ENCODE measurements around the gene AFAP1L2. TPM values are rescaled to one million over a fixed set of nuclear protein-coding genes. Genes with fewer than 3 reads are reported as not detected.

AFAP1L2 gene
- total and polyA plus RNA-seq, 4 experiments from 2014 or later = 0.50 to 4.3 (median 2.3) TPM

DNA sequence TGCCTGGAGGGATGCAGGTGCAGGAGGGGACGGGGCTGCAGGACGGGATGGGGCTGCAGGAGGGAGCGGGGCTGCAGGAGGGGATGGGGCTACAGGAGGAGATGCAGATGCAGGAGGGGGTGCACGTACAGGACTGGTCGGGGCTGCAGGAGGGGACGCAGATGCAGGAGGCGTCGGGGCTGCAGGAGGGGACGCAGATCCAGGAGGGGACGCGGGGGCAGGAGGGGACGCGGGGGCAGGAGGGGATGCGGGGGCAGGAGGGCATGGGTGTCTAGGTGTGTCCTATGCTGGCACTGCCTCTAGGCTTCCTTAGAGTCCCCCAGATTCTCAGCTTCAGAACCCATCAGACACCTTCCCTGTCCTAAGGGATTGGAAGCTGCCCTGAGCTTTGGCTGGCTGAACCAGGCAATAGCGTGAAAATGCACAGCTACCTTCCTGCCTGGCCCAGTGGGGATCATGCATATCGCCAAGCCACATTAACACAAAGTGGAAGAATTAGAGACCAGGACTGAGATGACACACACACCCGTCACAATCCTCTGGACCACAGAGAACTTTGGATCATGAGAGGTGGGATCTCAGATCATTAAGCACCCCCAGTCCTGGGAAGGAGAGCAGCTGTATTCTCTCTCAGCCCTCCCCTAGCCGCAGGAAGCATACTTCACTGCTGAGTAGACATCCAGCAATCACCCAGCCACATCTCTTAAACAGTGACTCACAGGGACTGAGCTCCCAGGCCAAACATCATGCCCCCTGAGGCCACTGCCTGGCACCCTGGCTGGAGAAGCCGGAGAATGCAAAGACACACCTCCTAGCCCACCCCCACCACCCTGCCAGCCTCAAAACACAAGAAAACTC is 98.0 kb downstream of the AFAP1L2 start:
- intact Hi-C loops (cut with micrococcal nuclease) = no loop called here
- no peak for DNase-seq
- ChIA-PET CTCF (ENCODE audit: partially characterized antibody) (interaction anchor here (0.8 kb wide), 1 partner anchor 19 kb away, joined by 3 read pairs; no protein-coding TSS in a partner anchor), POLR2A (ENCODE audit: partially characterized antibody) (no interaction called here)
- Histone ChIP-seq H3K27me3 (ENCODE audit: insufficient read depth, low read length) (no peaks in the 10 kb centered on the region), H3K4me3 (ENCODE audit: low read length in 2 of 2) (no peak overlapping the region), H3K4me1 (ENCODE audit: insufficient read depth, low read length) (peaks cover 7% of the 10 kb centered on the region), H3K27ac (ENCODE audit: low read depth, low read length) (no peak overlapping the region), H3K36me3 (ENCODE audit: insufficient read depth, low read length) (no peaks in the 10 kb centered on the region), H3K9me3 (ENCODE audit: control insufficient read depth in 1 of 2, low read length in 2 of 2) (no peaks in the 10 kb centered on the region)
- Mint-ChIP-seq H3K27ac (no peak overlapping the region), H3K27me3 (no peaks in the 10 kb centered on the region), H3K36me3 (peaks cover 0 to 3% of the 10 kb centered on the region in 2 donors), H3K9me3 (no peaks in the 10 kb centered on the region), H3K4me1 (peaks cover 5 to 13% (median 8%) of the 10 kb centered on the region in 4 donors), H3K4me3 (peak overlapping the region in 4 of 8 donors; percentile 6 to 36 (median 24))

DNA sequence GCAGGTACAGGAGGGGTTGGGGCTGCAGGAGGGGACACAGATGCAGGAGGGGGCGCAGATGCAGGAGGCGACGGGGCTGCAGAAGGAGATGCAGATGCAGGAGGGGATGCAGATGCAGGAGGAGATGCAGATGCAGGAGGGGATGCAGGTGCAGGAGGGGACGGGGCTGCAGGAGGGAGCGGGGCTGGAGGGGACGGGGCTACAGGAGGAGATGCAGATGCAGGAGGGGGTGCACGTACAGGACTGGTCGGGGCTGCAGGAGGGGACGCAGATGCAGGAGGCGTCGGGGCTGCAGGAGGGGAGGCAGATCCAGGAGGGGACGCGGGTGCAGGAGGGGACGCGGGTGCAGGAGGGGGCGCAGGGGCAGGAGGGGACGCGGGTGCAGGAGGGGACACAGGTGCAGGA is 98.8 kb downstream of the AFAP1L2 start:
- Histone ChIP-seq H3K4me1 (ENCODE audit: insufficient read depth, low read length) (peaks cover 7% of the 10 kb centered on the region), H3K27me3 (ENCODE audit: insufficient read depth, low read length) (no peaks in the 10 kb centered on the region), H3K27ac (ENCODE audit: low read depth, low read length) (no peak overlapping the region), H3K4me3 (ENCODE audit: low read length in 2 of 2) (no peak overlapping the region), H3K9me3 (ENCODE audit: control insufficient read depth in 1 of 2, low read length in 2 of 2) (no peaks in the 10 kb centered on the region), H3K36me3 (ENCODE audit: insufficient read depth, low read length) (no peaks in the 10 kb centered on the region)
- H3K36me3 Mint-ChIP-seq = peaks cover 3 to 5% of the 10 kb centered on the region in 2 donors
- H3K27me3 Mint-ChIP-seq = no peaks in the 10 kb centered on the region
- CTCF ChIA-PET (ENCODE audit: partially characterized antibody) = interaction anchor here (4.2 kb wide), 1 partner anchor 479 kb away, joined by 86 read pairs; no protein-coding TSS in a partner anchor
- no peak overlapping the region for H3K27ac Mint-ChIP-seq
- POLR2A ChIA-PET (ENCODE audit: partially characterized antibody) = no interaction called here
- H3K4me1 Mint-ChIP-seq = peaks cover 5 to 13% (median 8%) of the 10 kb centered on the region in 4 donors
- H3K9me3 Mint-ChIP-seq = no peaks in the 10 kb centered on the region
- intact Hi-C loops (cut with micrococcal nuclease) = loop anchor here (2.0 kb wide), 1 partner anchor 389 kb away; no protein-coding TSS in a partner anchor
- peak overlapping the region in 7 of 8 donors; percentile 29 to 95 (median 86) for H3K4me3 Mint-ChIP-seq
- no peak for DNase-seq

DNA sequence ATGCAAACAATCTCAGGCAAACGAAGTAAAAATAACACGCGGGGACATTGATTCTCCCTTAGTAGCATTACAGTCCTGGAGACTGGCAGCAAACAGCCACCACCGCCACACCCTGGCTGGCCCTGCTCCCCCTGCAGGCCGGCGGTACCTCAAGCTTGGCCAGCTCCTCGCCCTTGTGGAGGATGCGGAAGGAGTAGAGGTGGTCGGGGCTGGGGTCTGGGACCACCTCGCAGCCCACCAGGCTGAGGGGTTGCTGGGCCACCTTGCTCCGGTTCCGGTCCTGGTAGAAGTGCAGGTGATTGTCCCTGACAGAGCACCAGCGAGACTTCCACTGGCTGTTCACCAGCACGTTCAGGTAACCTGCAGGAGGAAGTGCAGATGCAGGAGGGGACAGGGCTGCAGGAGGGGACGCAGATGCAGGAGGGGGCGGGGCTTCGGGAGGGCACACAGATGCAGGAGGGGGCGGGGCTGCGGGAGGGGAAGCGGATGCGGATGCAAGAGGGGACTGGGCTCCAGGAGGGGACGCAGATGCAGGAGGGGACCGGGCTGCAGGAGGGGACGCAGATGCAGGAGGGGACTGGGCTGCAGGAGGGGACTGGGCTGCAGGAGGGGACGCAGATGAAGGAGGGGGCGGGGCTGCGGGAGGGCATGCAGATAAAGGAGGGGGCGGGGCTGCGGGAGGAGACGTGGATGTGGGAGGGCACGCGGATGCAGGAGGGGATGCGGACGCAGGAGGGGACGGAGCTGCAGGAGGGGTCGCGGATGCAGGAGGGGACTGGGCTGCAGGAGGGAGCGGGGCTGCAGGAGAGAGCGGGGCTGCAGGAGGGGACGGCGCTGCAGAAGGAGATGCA is 99.5 kb downstream of the AFAP1L2 start:
- H3K4me3 Mint-ChIP-seq = peak overlapping the region; percentile 85 to 95 (median 89)
- no peaks in the 10 kb centered on the region for H3K9me3 ChIP-seq (ENCODE audit: control insufficient read depth in 1 of 2, low read length in 2 of 2)
- ChIA-PET CTCF (ENCODE audit: partially characterized antibody) (interaction anchor here (0.8 to 4.2 kb wide), 55 partner anchors 8 to 825 kb away, joined by 3 to 86 read pairs (median 4); partner anchors contain the start of genes CCDC186, FHIP2A and TRUB1), POLR2A (ENCODE audit: partially characterized antibody) (interaction anchor here (0.8 to 1.4 kb wide), 4 partner anchors 8 to 624 kb away, joined by 3 to 10 read pairs (median 3); partner anchors contain the start of gene FHIP2A)
- H3K4me1 ChIP-seq (ENCODE audit: insufficient read depth, low read length) = peaks cover 7% of the 10 kb centered on the region
- H3K27ac Mint-ChIP-seq = peak overlapping the region in 6 of 7 donors; percentile 24 to 87 (median 58)
- H3K27me3 Mint-ChIP-seq = no peaks in the 10 kb centered on the region
- DNase-seq = peak; percentile 40 to 68 (median 53)
- no peaks in the 10 kb centered on the region for H3K36me3 ChIP-seq (ENCODE audit: insufficient read depth, low read length)
- no peaks in the 10 kb centered on the region for H3K9me3 Mint-ChIP-seq
- H3K36me3 Mint-ChIP-seq = peaks cover 5 to 9% of the 10 kb centered on the region in 2 donors
- H3K4me3 ChIP-seq (ENCODE audit: low read length in 2 of 2) = peak overlapping the region; percentile 53 to 83
- H3K27ac ChIP-seq (ENCODE audit: low read depth, low read length) = peak overlapping the region; percentile 28
- H3K27me3 ChIP-seq (ENCODE audit: insufficient read depth, low read length) = no peaks in the 10 kb centered on the region
- peaks cover 5 to 13% (median 8%) of the 10 kb centered on the region in 4 donors for H3K4me1 Mint-ChIP-seq
- intact Hi-C loops (cut with micrococcal nuclease) = loop anchor here (1.0 to 5.0 kb wide), 8 partner anchors 130 to 599 kb away; partner anchors contain the start of gene CCDC186

DNA sequence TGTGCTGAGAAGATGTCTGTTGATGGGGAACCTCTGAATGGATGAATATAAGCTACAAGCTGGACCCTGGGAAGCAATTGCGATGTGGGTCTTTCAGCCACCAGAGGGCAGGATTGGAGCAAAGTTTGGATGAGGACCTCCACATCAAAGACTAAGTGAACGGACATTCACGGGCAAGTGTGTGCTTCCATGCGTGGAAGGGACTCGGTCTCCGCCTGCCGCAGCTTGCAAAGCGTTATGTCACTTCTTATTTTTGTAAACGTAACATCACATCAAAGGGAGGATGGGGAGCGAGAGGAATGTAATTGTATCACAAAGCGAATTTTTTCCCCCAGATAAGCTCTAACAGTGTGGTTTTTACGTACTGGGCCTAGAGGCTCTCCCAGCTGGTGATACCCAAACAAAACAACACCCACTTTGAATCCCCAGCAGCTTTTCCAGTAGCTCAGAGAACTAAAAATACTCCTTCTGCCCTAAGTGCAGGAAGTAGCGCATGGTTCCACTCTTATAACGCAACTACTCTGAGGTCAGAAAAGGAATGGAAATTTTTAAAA is 100.2 kb downstream of the AFAP1L2 start:
- no peaks in the 10 kb centered on the region for H3K27me3 ChIP-seq (ENCODE audit: insufficient read depth, low read length)
- Mint-ChIP-seq H3K9me3 (no peaks in the 10 kb centered on the region), H3K36me3 (peaks cover 11 to 16% of the 10 kb centered on the region in 2 donors), H3K4me1 (peaks cover 5 to 13% (median 8%) of the 10 kb centered on the region in 4 donors), H3K4me3 (peak overlapping the region; percentile 85 to 95 (median 89)), H3K27me3 (no peaks in the 10 kb centered on the region), H3K27ac (peak overlapping the region in 6 of 7 donors; percentile 34 to 87 (median 58))
- intact Hi-C loops (cut with micrococcal nuclease) = loop anchor here (1.0 to 5.0 kb wide), 8 partner anchors 130 to 599 kb away; partner anchors contain the start of gene CCDC186
- H3K4me1 ChIP-seq (ENCODE audit: insufficient read depth, low read length) = peaks cover 7% of the 10 kb centered on the region
- H3K9me3 ChIP-seq (ENCODE audit: control insufficient read depth in 1 of 2, low read length in 2 of 2) = no peaks in the 10 kb centered on the region
- peak; percentile 48 to 66 (median 55) for DNase-seq
- ChIA-PET POLR2A (ENCODE audit: partially characterized antibody) (interaction anchor here (0.8 to 1.4 kb wide), 4 partner anchors 9 to 624 kb away, joined by 3 to 10 read pairs (median 3); partner anchors contain the start of gene FHIP2A), CTCF (ENCODE audit: partially characterized antibody) (interaction anchor here (0.5 to 4.2 kb wide), 65 partner anchors 9 to 826 kb away, joined by 3 to 86 read pairs (median 4); partner anchors contain the start of genes CCDC186, FHIP2A and TRUB1)
- no peaks in the 10 kb centered on the region for H3K36me3 ChIP-seq (ENCODE audit: insufficient read depth, low read length)
- peak overlapping the region; percentile 53 to 83 for H3K4me3 ChIP-seq (ENCODE audit: low read length in 2 of 2)
- peak overlapping the region; percentile 28 for H3K27ac ChIP-seq (ENCODE audit: low read depth, low read length)

DNA sequence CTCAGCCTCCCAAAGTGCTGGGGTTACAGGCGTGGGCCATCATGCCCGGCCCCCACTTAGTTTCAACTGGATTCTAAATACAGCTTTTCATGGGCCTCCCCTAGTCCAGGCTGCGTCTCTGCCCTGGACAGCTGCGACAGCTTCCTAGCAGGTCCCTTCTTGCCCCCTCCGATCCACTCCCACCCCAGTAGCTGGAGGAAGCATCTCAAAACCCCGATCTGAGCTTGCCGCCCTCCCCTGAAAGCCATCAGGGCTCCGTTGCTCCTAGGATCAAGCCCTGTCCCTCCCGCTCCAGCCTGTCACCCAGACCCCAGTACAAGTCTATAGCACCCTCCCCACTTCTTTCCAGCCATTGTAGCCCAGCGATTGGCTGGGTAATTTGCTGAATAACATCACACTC is 100.7 kb downstream of the AFAP1L2 start:
- H3K9me3 ChIP-seq (ENCODE audit: control insufficient read depth in 1 of 2, low read length in 2 of 2) = no peaks in the 10 kb centered on the region
- intact Hi-C loops (cut with micrococcal nuclease) = loop anchor here (5.0 kb wide), 1 partner anchor 239 kb away; no protein-coding TSS in a partner anchor
- Mint-ChIP-seq H3K36me3 (peaks cover 12 to 17% of the 10 kb centered on the region in 2 donors), H3K9me3 (no peaks in the 10 kb centered on the region), H3K4me1 (peaks cover 5 to 13% (median 8%) of the 10 kb centered on the region in 4 donors), H3K27me3 (no peaks in the 10 kb centered on the region), H3K27ac (peak overlapping the region in 2 of 7 donors; percentile 36 to 65), H3K4me3 (peak overlapping the region; percentile 85 to 95 (median 89))
- peaks cover 7% of the 10 kb centered on the region for H3K4me1 ChIP-seq (ENCODE audit: insufficient read depth, low read length)
- ChIA-PET POLR2A (ENCODE audit: partially characterized antibody) (interaction anchor here (1.2 to 1.4 kb wide), 3 partner anchors 238 to 623 kb away, joined by 3 to 10 read pairs (median 3); partner anchors contain the start of gene FHIP2A), CTCF (ENCODE audit: partially characterized antibody) (interaction anchor here (0.5 to 4.2 kb wide), 58 partner anchors 9 to 827 kb away, joined by 3 to 86 read pairs (median 4); partner anchors contain the start of genes CCDC186, FHIP2A and TRUB1)
- no peaks in the 10 kb centered on the region for H3K27me3 ChIP-seq (ENCODE audit: insufficient read depth, low read length)
- no peak overlapping the region for H3K27ac ChIP-seq (ENCODE audit: low read depth, low read length)
- DNase-seq = no peak
- peak overlapping the region; percentile 53 to 83 for H3K4me3 ChIP-seq (ENCODE audit: low read length in 2 of 2)
- H3K36me3 ChIP-seq (ENCODE audit: insufficient read depth, low read length) = no peaks in the 10 kb centered on the region

DNA sequence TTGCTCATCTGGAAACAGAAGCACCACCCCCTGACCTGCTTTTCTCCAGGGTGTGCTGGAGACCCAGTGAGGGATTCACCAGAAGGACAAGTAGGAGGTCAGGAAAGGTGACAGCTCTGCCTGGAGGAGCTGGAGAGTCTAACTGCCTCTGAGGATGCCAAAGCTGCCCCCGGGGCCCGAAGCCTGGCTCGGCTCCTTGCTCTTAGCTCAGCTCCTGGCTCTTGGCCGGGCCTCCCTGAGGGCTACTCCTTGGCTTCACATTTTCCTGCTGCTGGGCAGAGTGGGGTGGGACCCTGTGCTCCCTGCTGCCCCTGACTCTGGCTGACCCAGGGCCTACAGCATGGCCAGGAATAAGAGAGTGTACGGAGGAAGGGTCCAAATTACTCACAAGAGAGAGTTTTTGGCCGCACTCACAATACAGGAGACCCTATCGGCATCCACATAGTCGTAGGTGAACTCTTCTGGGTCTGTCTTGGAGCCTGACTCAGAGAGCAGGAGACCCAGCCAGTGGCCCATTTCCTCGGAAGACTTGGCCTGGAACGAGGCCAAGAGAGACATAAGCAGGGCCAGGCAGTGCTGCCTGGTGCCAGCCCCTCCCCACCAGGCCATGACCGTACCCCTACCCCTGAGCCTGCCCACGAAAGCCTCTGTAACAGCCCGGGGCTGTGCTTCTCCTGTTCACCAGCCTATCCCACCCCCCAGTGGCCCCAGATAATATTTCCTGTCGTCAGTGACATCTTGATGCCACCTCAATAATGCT is 102.2 kb downstream of the AFAP1L2 start:
- Mint-ChIP-seq H3K9me3 (peaks cover 0 to 4% (median 0%) of the 10 kb centered on the region in 8 donors), H3K27ac (no peak overlapping the region), H3K36me3 (peaks cover 20 to 24% of the 10 kb centered on the region in 2 donors), H3K4me3 (peak overlapping the region in 1 of 8 donors; percentile 25), H3K4me1 (peaks cover 5 to 13% (median 8%) of the 10 kb centered on the region in 4 donors), H3K27me3 (no peaks in the 10 kb centered on the region)
- ChIA-PET POLR2A (ENCODE audit: partially characterized antibody) (no interaction called here), CTCF (ENCODE audit: partially characterized antibody) (interaction anchor here (1.3 to 4.2 kb wide), 4 partner anchors 24 to 488 kb away, joined by 4 to 86 read pairs (median 14); no protein-coding TSS in a partner anchor)
- no peaks in the 10 kb centered on the region for H3K36me3 ChIP-seq (ENCODE audit: insufficient read depth, low read length)
- no peaks in the 10 kb centered on the region for H3K9me3 ChIP-seq (ENCODE audit: control insufficient read depth in 1 of 2, low read length in 2 of 2)
- no peak overlapping the region for H3K4me3 ChIP-seq (ENCODE audit: low read length in 2 of 2)
- peaks cover 7% of the 10 kb centered on the region for H3K4me1 ChIP-seq (ENCODE audit: insufficient read depth, low read length)
- H3K27me3 ChIP-seq (ENCODE audit: insufficient read depth, low read length) = no peaks in the 10 kb centered on the region
- H3K27ac ChIP-seq (ENCODE audit: low read depth, low read length) = no peak overlapping the region
- intact Hi-C loops (cut with micrococcal nuclease) = loop anchor here (5.0 kb wide), 1 partner anchor 240 kb away; no protein-coding TSS in a partner anchor
- no peak for DNase-seq
